GDM1 (cell line): ENCODE measurements around the gene CACNA1S.

Experiments used
- DNase-seq: peaks from one replicate; lab custom pipeline; 2025; lab: John Stamatoyannopoulos, UW

Gene CACNA1S

DNA sequence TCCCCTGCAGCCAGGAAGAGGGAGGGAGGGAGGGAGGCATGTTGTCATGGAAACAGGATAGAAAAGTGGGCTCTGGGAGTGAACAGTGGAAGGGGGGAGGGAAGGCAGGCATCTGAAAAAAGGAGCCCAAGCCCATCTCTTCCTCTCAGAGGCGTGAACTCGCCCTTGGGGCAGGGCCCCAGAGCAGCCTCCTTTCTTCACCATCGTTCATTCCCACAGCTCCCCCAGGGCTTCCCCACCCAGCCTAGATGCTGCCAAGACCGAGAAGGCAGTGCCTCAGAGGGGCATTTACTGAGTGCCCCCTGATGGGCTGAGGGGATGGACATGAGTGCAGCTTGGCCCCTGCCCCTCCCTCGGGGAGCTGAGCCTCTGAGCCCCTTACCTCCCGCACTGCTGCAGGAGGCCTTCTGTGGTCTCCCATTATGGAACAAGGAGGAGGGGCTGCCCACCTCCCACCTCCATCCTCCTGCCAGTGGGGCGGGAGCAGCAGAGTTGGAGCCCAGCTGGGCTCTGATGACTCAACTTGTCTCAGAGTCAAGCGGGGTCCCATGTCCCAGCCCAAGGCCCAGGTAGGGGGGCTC, 49.6 kb downstream of the CACNA1S start:
- no peak for DNase-seq

DNA sequence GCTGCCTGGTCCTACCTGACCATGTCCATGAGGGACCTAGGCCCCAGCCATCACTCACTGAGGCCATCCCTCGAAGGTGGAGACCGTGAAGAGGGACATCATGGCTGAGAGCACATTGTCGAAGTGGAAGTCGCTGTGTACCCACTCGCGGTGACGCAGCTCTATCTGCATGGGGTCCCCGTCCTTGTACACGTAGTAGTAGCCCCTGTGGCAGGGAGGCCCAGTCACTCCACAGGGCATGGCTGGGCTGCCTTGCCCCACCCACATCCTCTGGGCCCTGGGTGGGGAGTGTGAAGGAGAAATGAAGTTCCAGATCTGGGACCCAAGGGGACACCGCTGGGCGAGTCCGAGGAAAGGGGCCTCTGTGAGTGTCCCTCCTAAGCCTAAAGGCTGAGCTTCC, 50.3 kb downstream of the CACNA1S start:
- no peak for DNase-seq

DNA sequence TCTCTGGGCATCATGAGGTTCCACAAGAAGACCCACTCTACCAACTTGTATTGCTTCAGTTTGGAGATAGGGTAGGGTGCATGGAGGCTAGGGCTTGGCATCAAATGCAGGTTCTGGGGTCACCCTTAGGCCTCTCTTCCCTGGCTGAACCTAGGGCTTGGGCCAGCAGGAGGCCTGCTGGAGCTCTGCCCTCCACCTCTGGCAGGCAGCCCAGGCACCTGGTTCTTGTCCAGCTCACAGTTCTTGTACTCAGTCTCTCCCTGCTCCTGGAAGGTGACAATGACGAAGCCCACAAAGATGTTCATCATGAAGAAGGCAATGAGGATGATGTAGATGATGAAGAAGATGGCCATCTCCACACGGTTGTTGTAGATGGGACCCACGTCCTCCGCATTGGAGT, 51.2 kb downstream of the CACNA1S start:
- DNase-seq, result no peak

DNA sequence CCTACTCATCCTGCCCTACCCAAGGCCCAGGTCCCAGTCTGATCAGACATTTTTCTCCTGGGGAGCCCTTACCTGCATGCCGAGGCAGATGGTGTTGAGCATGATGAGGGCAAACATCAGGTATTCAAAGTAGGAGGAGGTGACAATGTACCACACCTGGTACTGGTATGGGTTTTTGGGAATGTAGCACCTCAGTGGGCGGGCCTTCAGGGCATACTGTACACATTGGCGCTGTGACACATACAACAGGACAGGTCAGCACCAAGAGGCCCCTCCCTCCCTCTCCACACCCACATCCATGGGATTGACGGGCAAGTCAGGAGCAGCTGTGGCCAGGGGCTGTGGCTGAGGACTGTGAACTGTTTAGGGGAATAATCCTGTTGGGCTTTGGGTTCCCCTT, 51.6 kb downstream of the CACNA1S start:
- no peak for DNase-seq

DNA sequence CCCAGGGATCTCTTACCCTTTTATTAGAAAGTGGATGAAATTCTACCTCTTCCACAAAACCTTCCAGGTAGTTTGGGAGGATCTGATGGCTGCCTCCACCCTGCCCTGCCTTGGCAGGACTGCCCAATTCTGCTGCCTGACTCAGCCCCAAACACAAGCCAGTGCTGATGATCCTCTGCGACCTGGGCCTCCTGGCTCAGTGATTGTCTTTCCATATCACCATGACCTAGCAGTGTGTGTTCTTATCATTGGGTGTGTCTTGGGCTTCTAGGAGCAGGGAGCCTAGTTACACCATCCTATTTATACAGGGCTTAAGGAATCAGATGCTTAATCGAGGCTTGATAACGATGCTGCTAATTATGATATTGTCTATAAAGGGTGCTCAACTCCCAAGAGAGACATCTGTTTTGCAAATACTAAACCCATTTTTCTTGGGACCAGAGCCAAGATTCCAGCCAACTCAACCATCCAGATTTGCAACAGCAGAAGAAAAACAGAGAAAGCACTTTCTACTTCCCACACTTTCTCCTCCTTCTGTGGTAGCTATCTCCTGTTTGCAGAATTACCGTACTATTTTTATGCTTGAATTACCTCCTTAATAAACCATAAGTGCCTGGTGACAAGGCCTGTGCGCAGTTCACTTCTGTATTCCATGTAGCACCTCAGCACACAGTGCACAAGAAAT, 52.2 kb downstream of the CACNA1S start:
- DNase-seq, result no peak

DNA sequence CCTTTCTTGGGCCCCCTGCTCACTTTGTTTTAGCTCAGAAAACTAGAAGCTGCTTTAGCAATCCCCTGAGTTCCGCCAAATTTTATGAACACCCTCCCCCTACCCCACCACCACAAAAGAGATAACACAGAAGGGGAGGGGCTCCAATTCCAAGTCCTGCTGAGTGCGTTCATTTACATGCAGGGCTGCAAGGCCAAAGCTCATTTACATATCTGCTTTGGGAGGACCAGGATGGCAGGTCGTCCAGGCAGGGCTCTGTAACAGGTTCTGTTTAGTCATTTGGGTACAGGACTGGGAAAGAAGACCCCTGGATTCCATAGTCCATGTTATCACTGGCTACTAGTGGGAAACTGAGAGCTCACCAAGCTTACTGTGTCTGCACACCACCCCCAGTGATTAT, 52.8 kb downstream of the CACNA1S start:
- no peak for DNase-seq

DNA sequence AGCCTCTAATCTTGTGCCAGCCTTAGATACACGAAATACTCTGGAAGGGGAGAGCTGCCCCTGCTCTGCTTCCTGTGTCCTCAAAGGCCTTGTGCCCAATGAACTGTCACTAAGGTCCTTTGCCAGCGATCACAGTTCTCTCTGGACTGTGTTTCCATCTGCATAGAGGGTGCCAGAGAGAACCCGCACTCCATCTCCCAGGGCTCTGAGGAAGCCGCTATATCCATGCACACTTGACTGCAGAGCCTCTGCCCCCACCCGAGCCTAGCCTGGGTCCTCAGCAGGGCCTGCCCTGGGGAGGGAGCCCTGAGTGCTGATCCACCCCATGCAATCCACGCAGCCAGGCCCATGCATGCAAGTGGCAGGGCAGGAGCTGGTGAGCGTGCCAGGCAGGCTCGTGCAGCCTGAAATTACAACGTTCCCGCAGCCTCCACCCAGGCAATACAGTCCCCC, 58.1 kb downstream of the CACNA1S start:
- DNase-seq, result no peak

DNA sequence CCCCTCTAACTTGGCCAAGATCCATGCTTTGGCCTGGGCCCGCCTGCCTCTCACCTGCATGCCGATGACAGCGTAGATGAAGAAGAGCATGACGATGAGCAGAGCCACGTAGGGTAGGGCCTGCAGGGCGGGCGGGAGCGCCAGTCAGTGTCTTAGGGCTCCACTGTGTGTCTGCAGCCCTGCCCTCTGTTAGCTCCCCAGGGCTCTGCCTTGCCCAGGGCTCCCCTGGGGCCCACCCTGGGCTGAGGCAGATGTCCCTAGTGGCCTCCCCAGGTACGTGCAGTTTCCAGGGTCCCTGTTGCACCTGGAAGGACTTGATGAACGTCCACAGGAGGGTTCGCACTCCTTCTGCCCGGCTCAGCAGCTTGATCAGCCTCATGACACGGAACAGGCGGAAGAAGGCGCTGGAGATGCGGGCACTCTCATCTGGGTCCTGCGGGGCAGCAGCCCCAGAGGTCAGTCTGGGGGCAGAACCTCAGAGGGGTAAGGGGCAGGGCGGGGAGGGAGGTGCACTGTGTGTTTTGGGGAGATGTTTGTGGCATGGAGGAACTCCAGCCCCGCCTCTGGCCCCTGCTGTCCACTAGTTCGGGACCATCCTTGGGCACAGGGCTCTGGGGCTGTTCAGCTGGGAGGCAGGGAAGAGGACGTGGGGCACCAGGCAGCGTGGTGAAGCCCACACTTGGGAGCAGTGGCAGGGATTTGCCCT, 58.9 kb downstream of the CACNA1S start:
- DNase-seq, result no peak

DNA sequence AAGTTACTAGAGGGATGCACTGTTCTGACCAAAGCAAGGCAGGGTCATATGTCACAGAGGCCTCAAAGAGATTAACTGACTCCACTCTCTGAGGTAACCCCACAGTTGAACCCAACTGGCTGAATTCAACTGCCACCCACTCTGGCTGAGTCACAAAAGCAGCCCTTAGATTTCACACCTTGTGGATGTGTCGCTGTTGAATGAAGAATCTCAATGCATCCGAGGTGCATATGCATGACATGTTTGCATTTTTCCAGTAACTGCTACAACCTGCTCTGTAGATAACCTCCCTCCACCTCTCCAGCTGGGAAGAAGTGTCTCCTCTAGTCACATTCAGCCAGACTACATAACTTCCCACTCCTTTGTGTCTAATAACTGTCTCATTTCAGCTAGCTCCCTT, 60.8 kb downstream of the CACNA1S start:
- no peak for DNase-seq

DNA sequence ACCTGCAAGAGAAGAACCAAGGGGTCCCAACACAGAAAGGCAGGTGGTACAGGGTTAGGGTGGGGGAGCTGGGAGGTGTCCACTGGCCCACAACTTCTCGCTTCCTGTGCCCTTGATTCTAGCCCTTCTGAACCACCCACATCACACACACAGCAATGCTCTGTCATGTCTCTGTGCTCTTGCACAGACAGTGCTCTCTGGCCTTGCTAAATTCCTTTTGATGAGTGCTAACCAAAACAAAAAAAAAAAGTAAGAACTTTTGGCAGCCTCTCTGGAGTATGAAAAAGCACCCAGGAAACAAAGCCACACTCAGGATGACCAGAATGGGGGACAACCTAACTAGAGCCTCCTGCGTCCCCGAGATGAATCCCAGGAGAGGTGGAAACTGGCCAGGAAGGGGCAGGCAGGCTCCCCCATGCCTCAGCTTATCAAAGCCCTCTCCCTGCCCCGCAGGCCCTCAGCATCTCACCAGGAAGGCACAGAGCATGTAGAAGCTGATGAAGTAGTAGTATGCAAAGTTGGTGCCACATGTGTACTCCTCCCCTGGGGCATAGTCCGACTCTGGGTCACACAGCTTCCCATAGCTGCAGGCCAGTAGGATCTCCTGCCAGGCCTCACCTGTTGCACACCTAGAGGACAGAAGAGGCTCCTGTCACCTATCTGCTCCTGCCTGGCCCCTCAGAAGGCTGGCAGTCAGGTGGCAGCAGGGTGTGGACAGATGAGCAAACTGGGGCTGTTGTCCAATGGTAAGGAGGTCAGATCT, 61.5 kb downstream of the CACNA1S start:
- no peak for DNase-seq

DNA sequence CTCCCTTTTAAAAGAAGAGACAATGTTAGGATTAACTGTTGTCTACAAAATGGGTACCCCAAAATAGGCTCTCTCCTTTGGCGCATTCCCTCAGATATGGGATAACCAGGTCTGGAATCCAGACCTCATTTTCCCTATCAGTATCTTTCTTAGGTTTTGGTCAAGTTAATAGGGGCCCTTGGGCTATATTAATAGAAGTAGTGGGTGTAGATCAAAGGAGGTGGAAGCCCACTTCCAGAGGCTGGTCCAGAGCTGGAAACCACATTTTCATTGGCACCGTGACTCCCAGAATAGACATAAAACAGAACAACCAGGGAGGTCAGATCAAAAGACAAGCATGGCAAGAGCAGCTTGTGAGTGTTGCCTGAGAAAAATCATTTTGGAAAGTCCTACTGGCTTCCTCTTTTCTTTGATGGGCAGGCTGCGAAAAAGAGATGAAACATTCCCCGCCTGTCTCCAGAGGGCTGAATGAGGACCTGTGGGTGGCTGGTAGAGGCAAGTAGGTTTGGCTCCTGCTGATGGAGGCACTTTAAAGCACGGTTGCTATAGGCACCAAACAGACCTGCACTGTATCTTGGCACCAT, 62.9 kb downstream of the CACNA1S start:
- DNase-seq, result no peak

DNA sequence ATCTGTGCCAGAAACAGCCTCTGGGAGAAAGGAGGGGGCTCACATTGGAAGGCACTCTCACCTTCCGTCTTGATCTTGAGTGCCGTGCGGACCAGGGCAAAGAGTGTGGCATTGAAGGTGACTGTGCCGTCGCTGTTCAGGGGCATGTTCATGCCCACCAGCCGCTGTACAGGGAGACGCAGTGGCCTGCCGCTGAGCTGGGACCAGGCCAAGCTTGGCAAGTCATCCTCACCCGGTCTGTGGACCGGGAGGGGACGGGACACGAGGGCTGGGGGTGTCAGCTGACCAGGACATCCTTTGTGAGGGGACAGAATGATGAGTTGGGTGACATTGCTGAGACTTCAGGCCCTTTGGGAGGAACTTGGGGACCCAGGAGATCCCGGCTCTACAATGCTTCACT, 63.7 kb downstream of the CACNA1S start:
- DNase-seq, result no peak

DNA sequence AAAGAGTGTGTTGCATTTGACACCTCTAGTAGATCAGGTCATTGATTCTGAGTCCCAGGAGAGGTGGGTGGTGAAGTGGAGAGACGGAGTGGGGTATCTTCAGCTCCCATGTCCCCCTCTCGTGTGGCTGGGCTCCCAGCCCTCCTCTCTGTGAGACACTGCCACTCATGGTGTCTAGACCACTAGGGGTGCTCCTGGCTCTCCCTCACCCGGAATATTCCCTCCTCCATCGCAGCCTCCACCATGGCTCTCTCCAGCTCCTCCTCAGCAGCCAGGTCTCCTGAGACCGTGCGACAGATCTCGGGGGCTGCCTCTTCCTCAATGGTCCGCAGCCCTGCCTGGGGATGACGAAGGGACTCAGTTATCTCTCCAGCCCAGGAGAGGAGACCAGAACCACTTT, 68.1 kb downstream of the CACNA1S start:
- DNase-seq, result no peak

DNA sequence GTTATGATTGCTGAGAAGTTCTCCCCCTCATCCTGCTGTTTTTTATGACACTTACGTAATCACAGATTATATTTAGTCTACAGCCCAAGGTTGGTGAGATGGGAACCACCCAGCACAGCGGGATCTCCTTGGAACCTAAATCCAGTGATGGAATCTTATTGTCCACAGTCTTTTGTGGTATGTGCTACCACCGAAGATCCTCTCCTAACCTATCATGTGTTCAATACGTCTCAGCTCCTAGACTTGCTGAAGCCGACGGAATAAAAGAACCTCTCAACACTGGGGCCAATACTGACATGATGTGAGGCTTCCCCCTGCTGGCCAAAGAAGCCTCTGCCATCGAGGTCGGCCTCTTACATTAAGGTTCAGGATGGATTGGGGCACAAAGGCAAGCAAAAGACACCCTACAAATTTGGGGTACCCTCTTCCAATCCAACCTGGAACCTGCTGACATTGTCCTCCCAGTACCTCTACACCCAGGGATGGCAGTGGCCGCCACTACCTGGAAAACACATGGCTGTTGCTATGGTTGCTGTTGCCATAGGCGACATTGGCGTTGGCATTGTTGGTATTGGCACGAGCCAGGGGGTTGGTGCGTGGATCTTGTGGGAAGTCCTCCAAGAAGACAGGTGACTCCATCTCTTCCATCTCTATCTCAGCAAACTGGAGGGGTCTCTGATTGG, 69.3 kb downstream of the CACNA1S start:
- peak; percentile 41 for DNase-seq

DNA sequence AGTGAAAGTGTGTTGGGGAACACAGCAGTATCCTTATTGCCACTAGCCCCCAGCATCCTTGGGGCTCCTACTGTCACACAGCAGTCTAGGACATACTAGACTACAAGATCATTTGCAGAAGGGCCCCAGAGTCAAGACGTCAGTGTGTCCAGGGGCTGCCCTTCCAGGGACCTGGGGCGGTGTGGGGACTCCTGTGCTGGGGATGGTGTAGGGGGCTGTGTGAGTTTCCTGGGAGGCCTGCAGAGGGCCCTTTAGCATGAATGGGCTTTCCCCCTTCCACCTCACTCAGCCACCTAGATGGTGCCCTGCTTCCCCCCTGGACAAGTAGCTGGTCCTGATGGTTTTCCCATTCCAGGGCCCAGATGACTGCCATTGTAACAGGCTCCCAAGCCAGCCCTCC, 71.2 kb downstream of the CACNA1S start:
- no peak for DNase-seq

DNA sequence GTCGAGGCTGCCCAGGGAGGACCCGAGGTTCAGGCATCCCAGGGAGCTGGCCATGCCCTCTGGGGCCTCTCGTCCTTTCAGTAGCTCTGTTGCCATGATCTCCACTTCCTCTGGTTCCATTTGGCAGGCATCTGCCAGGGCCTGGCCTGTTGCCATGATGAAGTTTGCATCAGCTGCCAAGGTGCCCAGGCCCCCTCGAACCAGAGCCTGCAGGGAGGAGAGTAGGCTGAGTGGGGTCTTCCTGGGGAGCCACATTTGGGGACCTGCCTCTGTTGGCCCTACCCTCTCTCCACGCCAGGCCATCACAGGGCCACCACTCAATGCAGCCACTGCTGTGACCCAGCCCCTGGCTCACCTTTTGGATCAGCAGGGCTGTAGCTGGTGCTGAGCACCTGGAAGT, 72.3 kb downstream of the CACNA1S start:
- no peak for DNase-seq

DNA sequence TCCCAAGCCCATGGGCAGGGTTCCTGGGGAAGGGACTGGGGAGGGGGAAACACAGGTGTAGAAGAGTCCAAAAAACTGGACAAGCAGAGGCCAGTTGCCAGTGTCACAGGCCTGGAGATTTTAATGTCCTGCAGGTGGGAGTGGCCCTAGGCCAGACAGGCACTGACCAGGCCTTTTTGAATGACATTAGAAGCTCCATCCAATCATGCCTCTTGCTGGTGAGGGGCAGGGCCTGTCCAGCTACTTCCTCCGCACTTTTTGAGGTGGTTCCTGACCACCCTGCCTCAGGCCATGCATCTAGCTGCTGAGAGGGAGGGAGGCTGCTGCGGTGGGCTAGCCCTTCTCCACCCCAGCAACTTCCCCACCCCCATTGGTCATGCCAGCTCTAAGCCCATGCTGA, 72.8 kb downstream of the CACNA1S start:
- DNase-seq, result no peak

DNA sequence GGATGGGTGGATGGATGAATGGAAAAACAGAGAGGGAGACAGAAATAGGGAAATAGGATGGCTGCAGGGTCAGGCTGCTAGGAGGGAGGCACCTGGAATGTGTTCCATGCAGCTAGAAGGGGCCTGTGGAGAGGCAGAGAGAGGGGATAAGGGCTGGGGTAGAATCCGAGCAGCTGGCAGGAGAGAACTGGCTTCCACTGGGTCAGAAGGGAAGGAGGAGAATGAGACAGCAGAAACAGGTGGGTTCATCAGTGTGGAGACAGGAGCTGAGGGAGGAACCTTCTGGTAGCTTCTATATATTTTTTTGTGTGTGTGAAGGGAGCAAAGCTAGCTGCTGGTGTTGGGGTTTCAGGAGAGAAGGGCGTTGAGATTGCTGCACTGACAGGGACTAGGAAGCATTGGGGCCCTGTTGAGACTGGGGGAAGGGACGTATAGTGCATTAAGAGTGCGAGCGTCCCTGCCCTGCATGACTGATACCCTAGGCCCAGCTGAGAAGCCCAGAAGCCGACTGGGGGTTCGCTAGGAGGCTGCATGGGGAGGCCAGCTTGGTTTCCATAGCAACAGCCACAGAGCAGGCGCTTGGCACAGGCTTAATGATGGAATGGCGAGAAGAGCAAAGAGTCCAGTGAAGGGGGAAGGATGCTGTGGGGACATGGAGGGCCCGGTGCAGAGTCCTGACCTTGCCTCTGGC, 73.9 kb downstream of the CACNA1S start:
- no peak for DNase-seq

DNA sequence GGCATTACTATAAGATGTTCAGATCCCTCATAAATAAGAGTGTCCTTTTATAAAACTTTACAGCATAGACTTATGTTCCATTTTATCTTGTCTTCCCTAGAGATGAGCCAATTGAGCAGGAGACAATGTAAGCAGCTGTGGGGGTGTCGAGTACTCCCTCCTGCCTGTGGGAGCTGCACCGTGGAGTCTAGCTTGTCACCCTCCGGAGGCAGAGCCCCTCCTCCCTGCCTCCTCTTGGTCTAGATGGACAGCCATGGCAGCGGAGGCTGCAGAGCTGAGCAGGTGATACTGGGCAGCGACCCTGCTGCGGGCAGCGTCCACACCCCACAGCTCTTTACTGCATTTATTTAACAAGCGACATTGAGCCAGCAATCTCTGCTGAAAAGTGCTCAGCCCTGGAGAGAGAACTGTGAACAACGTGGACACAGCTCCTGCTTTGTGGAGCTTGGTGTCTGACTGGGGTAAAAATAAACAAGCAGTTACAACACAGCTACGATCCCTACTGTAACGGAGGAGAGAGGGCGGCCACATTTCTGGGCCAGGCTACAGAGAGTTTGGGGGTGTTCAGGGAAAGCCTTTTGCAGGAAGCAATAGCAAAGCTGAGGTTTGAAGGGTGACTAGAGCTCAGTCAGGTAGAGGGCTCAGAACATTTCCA, 75.9 kb downstream of the CACNA1S start:
- DNase-seq, result no peak

DNA sequence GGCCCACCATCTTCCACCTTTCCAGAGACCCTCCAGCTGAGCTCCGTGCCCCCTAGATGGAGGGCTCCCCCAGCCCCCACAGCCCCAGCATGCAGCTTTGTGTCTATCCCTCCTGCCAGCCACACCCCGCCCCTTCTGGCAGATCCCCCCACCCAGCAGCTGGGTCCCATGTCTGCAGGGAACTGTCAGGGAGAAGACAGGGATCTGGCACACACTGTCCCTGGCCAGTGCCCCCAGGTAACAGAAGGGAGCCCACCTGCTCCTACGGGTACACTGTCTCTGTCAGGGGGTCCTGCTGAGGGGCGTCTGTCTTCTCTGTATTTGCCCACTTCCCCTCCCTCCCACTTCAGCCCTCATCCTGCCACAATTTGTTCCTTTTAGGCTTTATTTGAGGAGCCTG, 77.6 kb downstream of the CACNA1S start:
- no peak for DNase-seq

DNA sequence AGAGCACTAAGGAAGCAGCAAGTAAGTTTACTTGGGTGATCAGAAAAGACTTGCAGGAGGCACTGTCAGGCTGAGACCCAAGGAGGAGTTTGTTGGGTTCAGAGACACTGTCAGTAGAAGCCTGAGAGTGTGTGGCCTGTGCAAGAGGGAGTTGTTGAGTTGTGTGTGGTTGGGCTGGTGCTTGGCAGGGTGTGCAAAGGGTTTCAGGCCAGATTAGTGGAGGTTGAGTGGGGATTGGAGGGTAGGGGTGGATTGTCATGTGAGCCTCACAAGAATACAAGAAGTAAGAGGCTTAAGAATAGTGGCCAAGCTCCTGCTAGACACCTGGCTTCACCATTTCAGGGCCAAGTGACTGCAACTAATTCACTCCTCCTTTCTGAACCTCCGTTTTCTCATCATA, 79.8 kb downstream of the CACNA1S start:
- DNase-seq, result no peak
